Heart left ventricle (tissue), 16 donors: ENCODE results near the gene CEBPA. TPM values are rescaled to one million over a fixed set of nuclear protein-coding genes. Genes with fewer than 3 reads are reported as not detected.

Experiments
- ATAC-seq, 4 donors: fragments of 200-7000 bp; cut with Tn5 transposase; one replicate each; pipeline ENCODE4 v1.9.1; 2020 to 2022; ENCODE audit warnings: moderate library complexity in 4 of 4, mild to moderate bottlenecking in 3 of 4, moderate number of reproducible peaks in 1 of 4
- DNase-seq, 5 donors: peaks; one replicate each; pipeline ENCODE4 v3.0.0-alpha.2; 2020
- H3K27ac ChIP-seq, 12 donors: fragments of 200-600 bp; sonication (generic) in 4 of 12; one replicate each; pipeline versions ENCODE4 v1.5.0 to v1.8.0; 2016 to 2022; ENCODE audit warnings: mild to moderate bottlenecking in 2 of 12
- H3K27me3 ChIP-seq, 9 donors: fragments of 200-600 bp; sonication (generic) in 2 of 9; one replicate each; pipeline versions ENCODE4 v1.5.1 to v1.8.0; 2016 to 2022; ENCODE audit warnings: mild to moderate bottlenecking in 3 of 9
- H3K36me3 ChIP-seq, 9 donors: fragments of 200-600 bp; sonication (generic) in 2 of 9; one replicate each; pipeline versions ENCODE4 v1.5.0 to v1.8.0; 2018 to 2022; ENCODE audit warnings: mild to moderate bottlenecking in 2 of 9
- H3K4me1 ChIP-seq, 12 donors: fragments of 200-600 bp; sonication (generic) in 4 of 12; one replicate each; pipeline versions ENCODE4 v1.5.0 to v1.8.0; 2016 to 2022; ENCODE audit warnings: mild to moderate bottlenecking in 3 of 12
- H3K4me3 ChIP-seq, 12 donors: fragments of 200-600 bp; sonication (generic) in 4 of 12; one replicate each; pipeline versions ENCODE4 v1.5.0 to v1.8.0; 2017 to 2022; ENCODE audit warnings: mild to moderate bottlenecking in 9 of 12, moderate library complexity in 4 of 12
- H3K9me3 ChIP-seq, 12 donors: fragments of 200-600 bp; sonication (generic) in 4 of 12; one replicate each; pipeline versions ENCODE4 v1.5.0 to v1.8.0; 2016 to 2022; ENCODE audit warnings: mild to moderate bottlenecking in 1 of 12
- POLR2A ChIP-seq, 2 donors: fragments of 450-650 bp; IDR thresholded peaks; one replicate each; pipeline ENCODE4 v1.6.1; 2017; ENCODE audit warnings: antibody characterized with exemption in 2 of 2, mild to moderate bottlenecking in 2 of 2, moderate library complexity in 2 of 2
- WGBS, 4 donors: extraction: QIAGEN DNeasy Blood & Tissue Kit in 2 of 4; methylation state at CpG; one replicate each; pipeline versions ENCODE4 v1.1.5 to v1.1.7; 2013 to 2018; 5-methylcytosine and 5-hydroxymethylcytosine counted together
- intact Hi-C, 10 donors: fragments of 100-400 bp; cut with DNase I; formaldehyde crosslinking; loops; one replicate each; pipeline versions ENCODE4 v1.11.1 to v1.14.2; 2022
- polyA plus RNA-seq, 2 donors: library from polyadenylated mRNA; stranded (reverse); fragments of 200-250 nt; gene quantifications; one replicate each; pipeline ENCODE4 v1.2.3, GENCODE V29; 2013
- total RNA-seq, 9 donors: library from RNA; depleted of rRNA in 2 of 9; stranded (reverse); fragments of >200 nt in 2 of 9; fragmentation: NEBNext Ultra II Directional in 3 of 9; extraction: Animal tissue kit (Norgen Biotek cat#: 25700) in 3 of 9; gene quantifications; one replicate each; pipeline versions ENCODE4 v1.1.0 to v1.2.4, GENCODE V29; 2016 to 2023
- TF ChIP-seq, protein P1 (sequence below), 12 donors: fragments of 200-600 bp; sonication (generic) in 4 of 12; IDR thresholded peaks; one replicate each; pipeline versions ENCODE4 v1.5.0 to v1.8.0; 2018 to 2022; ENCODE audit warnings: antibody characterized with exemption in 12 of 12, mild to moderate bottlenecking in 5 of 12
- donor health status: ischemic (EF 13 %, LVEDD 7.1; RV severe dilation, severe dysfunction).
- donor health status: healthy with polysubstance abuse.
- donor health status: DM: no; HTN: yes; CAD: no.
- donor health status: DM: no; HTN: no; CAD: no.
- donor health status: ischemic (EF 25% LVEDD 6.9; RV normal size, moderate dysfunction).
- donor health status: ischemic (EF 25% LVEDD 5.7; RV mildly dilated, moderate dysfunction).
- donor health status: healthy.
- donor health status: DM: yes; HTN: yes; CAD: no.
- donor health status: ischemic (EF 35%, LVEDD 5.7; RV mildly dilated, moderate dysfunction).
- donor health status: nonischemic (EF 11% LVEDD 7.7; RV severe dilation, severe dysfunction).
- donor health status: DM: yes; HTN: yes; CAD: no.
- donor health status: PGD.
- donor health status: ischemic (EF 29% LVEDD 5.4; RV normal size, mild dysfunction).
- donor health status: nonischemic (EF 23%, LVEDD 6.1; RV moderate dilation, normal function).

CEBPA gene
- total and polyA plus RNA-seq, 11 donors, result 0.69 to 40.1 (median 2.5) TPM

DNA sequence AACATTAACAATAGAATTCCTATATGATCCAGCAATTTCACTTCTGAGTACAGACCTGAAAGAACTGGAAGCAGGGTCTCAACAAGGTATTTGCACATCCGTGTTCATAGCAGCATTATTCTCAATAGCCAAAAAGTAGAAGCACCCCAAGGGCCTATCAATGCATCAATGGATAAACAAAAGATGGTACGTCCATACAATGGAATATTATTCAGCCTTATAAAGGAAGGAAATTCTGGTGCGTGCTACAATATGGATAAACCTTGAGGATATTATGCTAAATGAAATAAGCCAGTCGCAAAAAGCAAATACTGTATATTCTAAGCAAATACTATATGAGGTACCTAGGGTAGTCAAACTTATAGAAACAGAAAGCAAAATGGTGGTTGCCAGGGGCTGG is 30.8 kb upstream of the CEBPA start:
- intact Hi-C loops, result loop anchor here in 1 of 10 donors (2.0 kb wide), 1 partner anchor 74 kb away; no protein-coding TSS in a partner anchor
- no peak for DNase-seq
- Histone ChIP-seq H3K9me3 (no peaks in the 10 kb centered on the region), H3K36me3 (no peaks in the 10 kb centered on the region), H3K27ac (no peak overlapping the region), H3K4me1 (peaks cover 0 to 40% (median 0%) of the 10 kb centered on the region in 12 donors), H3K27me3 (peaks cover 0 to 16% (median 0%) of the 10 kb centered on the region in 9 donors), H3K4me3 (no peak overlapping the region)
- 93 to 94% (median 93%) methylated on average over 4 of the region's 4 CpGs for WGBS, 4 donors
- no peak for ATAC-seq
- TF ChIP-seq, protein P1, sequence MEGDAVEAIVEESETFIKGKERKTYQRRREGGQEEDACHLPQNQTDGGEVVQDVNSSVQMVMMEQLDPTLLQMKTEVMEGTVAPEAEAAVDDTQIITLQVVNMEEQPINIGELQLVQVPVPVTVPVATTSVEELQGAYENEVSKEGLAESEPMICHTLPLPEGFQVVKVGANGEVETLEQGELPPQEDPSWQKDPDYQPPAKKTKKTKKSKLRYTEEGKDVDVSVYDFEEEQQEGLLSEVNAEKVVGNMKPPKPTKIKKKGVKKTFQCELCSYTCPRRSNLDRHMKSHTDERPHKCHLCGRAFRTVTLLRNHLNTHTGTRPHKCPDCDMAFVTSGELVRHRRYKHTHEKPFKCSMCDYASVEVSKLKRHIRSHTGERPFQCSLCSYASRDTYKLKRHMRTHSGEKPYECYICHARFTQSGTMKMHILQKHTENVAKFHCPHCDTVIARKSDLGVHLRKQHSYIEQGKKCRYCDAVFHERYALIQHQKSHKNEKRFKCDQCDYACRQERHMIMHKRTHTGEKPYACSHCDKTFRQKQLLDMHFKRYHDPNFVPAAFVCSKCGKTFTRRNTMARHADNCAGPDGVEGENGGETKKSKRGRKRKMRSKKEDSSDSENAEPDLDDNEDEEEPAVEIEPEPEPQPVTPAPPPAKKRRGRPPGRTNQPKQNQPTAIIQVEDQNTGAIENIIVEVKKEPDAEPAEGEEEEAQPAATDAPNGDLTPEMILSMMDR (IDR thresholded peaks at IDR 0.05), result no peak
- no peak for TF ChIP-seq POLR2A (IDR thresholded peaks at IDR 0.05)

DNA sequence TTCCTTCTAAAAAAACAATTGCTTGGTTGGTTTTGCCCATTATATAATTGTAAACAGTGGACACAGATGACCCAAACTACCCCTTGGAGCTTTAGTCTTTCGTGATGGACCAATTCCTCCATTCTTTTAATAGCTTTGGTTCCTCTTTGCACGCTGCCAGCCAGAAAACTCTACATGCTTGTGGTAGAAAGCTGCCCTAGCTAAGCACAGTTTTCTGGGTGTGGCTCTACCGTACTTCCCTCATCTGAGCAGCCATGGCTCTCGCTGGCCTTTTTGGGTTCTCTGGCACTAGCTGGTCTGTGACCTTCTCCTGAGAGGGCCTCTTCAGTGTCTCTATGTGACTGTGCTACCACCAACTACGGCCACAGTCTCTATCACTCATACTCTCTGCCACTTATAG is 29.9 kb upstream of the CEBPA start:
- intact Hi-C loops, result loop anchor here in 1 of 10 donors (2.0 kb wide), 1 partner anchor 75 kb away; no protein-coding TSS in a partner anchor

DNA sequence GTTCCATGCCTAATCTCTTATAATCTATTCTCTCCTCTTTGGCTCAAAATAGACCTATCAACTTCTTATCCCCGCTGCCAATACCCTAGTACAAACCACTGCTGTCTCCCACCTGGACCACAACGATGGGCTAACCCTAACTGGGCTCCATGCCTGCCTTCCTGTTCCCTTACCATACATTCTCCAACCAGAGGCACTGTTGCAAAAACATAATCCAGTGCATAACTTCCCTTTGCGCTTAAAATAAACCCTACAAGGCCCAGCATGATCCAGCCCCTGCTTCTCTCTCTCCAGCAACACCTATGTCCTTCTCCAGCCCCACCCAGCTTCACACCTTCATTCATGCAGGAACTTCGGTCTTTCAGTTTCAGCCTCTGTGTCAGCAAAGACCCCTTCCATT is 27.4 kb upstream of the CEBPA start:
- no peak overlapping the region for H3K4me3 ChIP-seq
- H3K9me3 ChIP-seq, result peaks cover 0 to 16% (median 8%) of the 10 kb centered on the region in 12 donors
- ATAC-seq, result no peak
- TF ChIP-seq, protein P1 (IDR thresholded peaks at IDR 0.05), result no peak
- no peak for TF ChIP-seq POLR2A (IDR thresholded peaks at IDR 0.05)
- H3K27ac ChIP-seq, result no peak overlapping the region
- peaks cover 0 to 40% (median 0%) of the 10 kb centered on the region in 12 donors for H3K4me1 ChIP-seq
- H3K27me3 ChIP-seq, result peaks cover 0 to 16% (median 0%) of the 10 kb centered on the region in 9 donors
- intact Hi-C loops, result no loop called here
- no peak for DNase-seq
- 68 to 86% (median 76%) methylated on average over 4 of the region's 4 CpGs for WGBS, 4 donors
- H3K36me3 ChIP-seq, result no peaks in the 10 kb centered on the region

More for the DNA sequence above, 29.9 kb upstream of the CEBPA start:
- TF ChIP-seq, protein P1 (IDR thresholded peaks at IDR 0.05), result no peak
- no peak for TF ChIP-seq POLR2A (IDR thresholded peaks at IDR 0.05)
- ATAC-seq (peak in 3 of 4 donors; percentile 29 to 66 (median 58)), DNase-seq (peak in 3 of 5 donors; percentile 16 to 49 (median 22))
- Histone ChIP-seq H3K4me1 (peaks cover 0 to 40% (median 0%) of the 10 kb centered on the region in 12 donors), H3K27me3 (peaks cover 0 to 16% (median 0%) of the 10 kb centered on the region in 9 donors), H3K9me3 (no peaks in the 10 kb centered on the region), H3K27ac (peak overlapping the region in 1 of 12 donors; percentile 63), H3K4me3 (no peak overlapping the region), H3K36me3 (no peaks in the 10 kb centered on the region)
- WGBS, 4 donors, result 77 to 84% (median 82%) methylated on average over 5 of the region's 5 CpGs

DNA sequence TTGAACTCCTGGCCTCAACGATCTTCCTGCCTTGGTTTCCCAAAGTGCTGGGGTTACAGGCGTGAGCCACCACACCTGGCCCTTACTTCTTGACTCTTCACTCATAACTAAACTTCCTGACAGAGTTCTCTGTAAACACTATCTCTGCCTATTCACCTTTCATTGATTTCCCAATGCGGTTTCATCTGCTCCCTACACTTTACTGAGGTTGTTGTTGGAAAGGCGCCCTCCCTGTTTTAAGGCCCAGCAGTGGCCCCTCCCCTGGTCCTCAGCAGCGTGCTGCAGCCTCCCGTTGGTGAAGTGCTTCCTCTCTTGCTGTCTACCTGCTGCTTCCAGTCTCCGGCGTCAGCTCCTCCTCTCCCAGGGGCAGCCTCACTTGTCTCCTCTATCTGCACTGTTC is 26.7 kb upstream of the CEBPA start:
- Histone ChIP-seq H3K9me3 (peaks cover 0 to 16% (median 8%) of the 10 kb centered on the region in 12 donors), H3K27me3 (peaks cover 0 to 16% (median 0%) of the 10 kb centered on the region in 9 donors), H3K4me3 (no peak overlapping the region), H3K36me3 (no peaks in the 10 kb centered on the region), H3K4me1 (peaks cover 0 to 40% (median 0%) of the 10 kb centered on the region in 12 donors), H3K27ac (no peak overlapping the region)
- intact Hi-C loops, result no loop called here
- DNase-seq (no peak), ATAC-seq (no peak)
- TF ChIP-seq POLR2A (IDR thresholded peaks at IDR 0.05), result no peak
- TF ChIP-seq, protein P1 (IDR thresholded peaks at IDR 0.05), result no peak
- 61 to 66% (median 63%) methylated on average over 8 of the region's 8 CpGs for WGBS, 4 donors
